NB4 (cell line): ENCODE results near the gene PTGER1.

Experiments
- CTCF ChIP-seq: IDR thresholded peaks from one replicate; pipeline ENCODE4 v1.5.1; 2012; ENCODE audit warnings: low read depth, low read length
- MYC ChIP-seq: IDR thresholded peaks from 2 replicates; pipeline ENCODE4 v1.6.1; 2011; ENCODE audit warnings: low read depth, low read length
- POLR2A ChIP-seq: IDR thresholded peaks from 2 replicates; pipeline ENCODE4 v1.6.1; 2011; ENCODE audit warnings: mild to moderate bottlenecking; ENCODE audit not compliant: insufficient read length; ENCODE audit errors: extremely low read depth

DNA sequence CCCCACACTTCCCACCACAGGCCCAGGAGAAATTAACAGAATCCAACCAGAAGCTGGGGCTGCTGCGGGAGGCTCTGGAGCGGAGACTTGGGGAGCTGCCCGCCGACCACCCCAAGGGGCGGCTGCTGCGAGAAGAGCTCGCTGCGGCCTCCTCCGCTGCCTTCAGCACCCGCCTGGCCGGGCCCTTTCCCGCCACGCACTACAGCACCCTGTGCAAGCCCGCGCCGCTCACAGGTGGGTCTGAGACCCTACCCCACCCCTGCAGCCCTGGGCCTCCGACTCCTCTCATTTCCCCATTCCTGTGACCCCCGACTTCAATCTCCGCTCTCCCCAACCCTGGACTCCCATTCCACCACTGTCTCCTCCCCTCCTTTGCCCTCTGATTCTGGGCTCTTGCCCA lies 24.3 kb downstream of the PTGER1 start:
- no peak for TF ChIP-seq POLR2A
- TF ChIP-seq CTCF, result no peak
- TF ChIP-seq MYC, result no peak
